ENCODE data around the gene KRT83.
A peak's percentile ranks its signal among the peaks of the same experiment; 100 is the strongest.

Gene KRT83

DNA sequence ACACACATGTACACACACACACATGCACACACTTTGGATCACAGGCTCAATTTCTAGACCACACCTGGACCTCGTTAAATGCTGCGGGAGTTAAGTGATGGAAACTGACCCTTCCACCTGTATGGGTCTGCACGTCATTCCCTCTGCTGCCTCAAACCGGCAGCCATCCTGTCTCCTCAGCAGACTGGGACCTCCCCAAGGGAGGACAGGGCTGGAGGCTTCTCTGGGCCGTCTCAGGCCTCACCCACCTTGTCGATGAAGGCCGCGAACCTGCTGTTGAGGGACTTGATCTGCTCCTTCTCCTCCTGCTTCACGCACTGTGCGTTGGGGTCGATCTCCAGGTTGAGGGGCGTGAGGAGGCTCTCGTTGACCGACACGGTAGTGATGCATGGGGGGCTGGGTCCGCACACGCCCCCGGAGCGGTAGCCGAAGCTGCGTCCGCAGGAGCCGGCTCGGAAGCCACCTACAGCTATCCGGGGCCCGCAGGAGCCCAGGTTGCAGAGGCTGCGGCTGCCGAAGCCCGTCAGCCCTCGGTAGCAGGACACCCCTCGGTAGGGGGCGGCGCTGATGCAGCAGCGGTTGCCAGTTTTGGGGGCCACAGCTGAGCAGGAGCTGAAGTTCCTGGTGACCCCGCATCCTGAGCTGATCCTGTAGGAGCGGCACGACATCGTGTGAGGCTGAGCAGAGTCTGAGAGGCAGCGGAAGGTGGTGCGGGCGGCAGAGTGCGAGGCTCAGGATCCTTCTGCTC is 45.7 kb upstream of the KRT83 start, which contains the start of gene KRT85:
Gene KRT85, minus strand, starts transcription at position 744 of the 748 bp plus-strand sequence. Its CDS starts 76 bp downstream, at position 668.
- no peak within 1 kb of the TSS for H3K4me3 ChIP-seq (replicated peaks; ENCODE audit: low read depth, low read length)
- TF ChIP-seq CTCF (IDR thresholded peaks at IDR 0.05; ENCODE audit: insufficient read depth, low read length, poor library complexity, severe bottlenecking) = no peak
- no peak for DNase-seq (ENCODE audit: extremely low read depth, insufficient read length)
- no peaks in the 10 kb centered on the region for H3K36me3 ChIP-seq (ENCODE audit: control insufficient read depth, insufficient read depth, low read length)
- peaks cover 1% of the 10 kb centered on the region for H3K27me3 ChIP-seq (replicated peaks; ENCODE audit: control insufficient read depth, insufficient read depth, low read length)

DNA sequence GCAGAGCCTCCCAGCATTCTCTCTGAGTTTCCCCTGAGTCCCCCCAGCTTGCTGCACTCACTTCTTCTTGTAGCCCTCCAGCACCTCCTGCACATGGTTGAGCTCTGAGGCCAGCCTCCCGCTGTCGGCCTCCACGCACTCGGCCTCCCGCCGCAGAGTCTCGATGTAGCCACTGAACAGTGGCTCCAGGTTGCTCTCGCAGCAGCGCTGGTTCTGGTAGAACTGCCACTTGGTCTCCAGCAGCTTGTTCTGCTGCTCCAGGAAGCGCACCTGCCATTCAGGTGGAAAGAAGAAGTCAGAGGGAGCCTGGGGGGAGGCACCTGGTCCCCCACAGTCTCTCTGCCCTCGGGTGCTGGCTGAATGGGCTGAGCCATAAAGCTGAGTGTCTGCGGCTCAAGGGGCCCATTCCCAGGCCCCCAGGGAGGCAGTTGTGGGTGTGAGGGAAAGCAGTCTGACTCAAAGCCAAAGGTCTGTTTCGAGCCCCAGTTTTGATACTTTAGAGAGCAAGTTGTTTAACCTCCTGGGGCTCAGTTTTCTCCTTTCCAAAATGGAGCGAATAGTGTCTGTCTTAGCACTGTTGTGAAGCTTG is 43.8 kb upstream of the KRT83 start:
- Histone ChIP-seq H3K36me3 (ENCODE audit: control insufficient read depth, insufficient read depth, low read length) (no peaks in the 10 kb centered on the region), H3K27me3 (replicated peaks; ENCODE audit: control insufficient read depth, insufficient read depth, low read length) (no peaks in the 10 kb centered on the region; the same call in none of the 2 replicates), H3K4me3 (replicated peaks; ENCODE audit: low read depth, low read length) (no peak overlapping the region)
- no peak for TF ChIP-seq CTCF (IDR thresholded peaks at IDR 0.05; ENCODE audit: insufficient read depth, low read length, poor library complexity, severe bottlenecking)
- DNase-seq (ENCODE audit: extremely low read depth, insufficient read length) = no peak

GRCh38 chr12:52364061-52364460 is 42.9 kb upstream of the KRT83 start:
- Histone ChIP-seq H3K36me3 (ENCODE audit: control insufficient read depth, insufficient read depth, low read length) (no peaks in the 10 kb centered on the region), H3K27me3 (replicated peaks; ENCODE audit: control insufficient read depth, insufficient read depth, low read length) (no peaks in the 10 kb centered on the region; the same call in none of the 2 replicates), H3K4me3 (replicated peaks; ENCODE audit: low read depth, low read length) (no peak overlapping the region)
- no peak for TF ChIP-seq CTCF (IDR thresholded peaks at IDR 0.05; ENCODE audit: insufficient read depth, low read length, poor library complexity, severe bottlenecking)
- no peak for DNase-seq (ENCODE audit: extremely low read depth, insufficient read length)

DNA sequence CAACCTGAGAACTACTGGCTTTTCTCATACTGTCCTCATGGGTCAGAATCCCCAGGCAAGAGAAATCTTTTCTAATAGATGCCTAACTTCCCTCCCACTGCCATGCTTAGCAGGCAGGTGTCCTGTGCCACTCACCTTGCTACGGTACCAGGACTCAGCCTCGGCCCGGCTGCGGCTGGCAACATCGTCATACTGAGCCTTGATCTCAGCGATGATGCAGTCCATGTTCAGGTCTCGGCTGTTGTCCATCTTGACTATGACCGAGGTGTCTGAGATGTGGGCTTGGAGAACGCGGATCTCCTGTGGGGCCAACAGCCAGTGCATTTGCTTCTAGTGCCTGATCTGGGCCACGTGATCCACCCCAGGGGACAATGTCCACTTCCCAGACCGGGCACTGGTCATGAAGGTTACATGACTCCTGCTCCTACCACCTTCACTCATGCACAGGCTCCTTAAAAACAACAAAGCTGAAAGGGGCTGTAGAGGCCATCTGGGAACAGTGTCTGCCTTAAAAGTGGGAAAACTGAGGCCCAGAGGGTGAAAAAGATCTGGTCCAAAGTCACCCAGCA is 42.0 kb upstream of the KRT83 start:
- DNase-seq (ENCODE audit: extremely low read depth, insufficient read length) = no peak
- Histone ChIP-seq H3K36me3 (ENCODE audit: control insufficient read depth, insufficient read depth, low read length) (no peaks in the 10 kb centered on the region), H3K27me3 (replicated peaks; ENCODE audit: control insufficient read depth, insufficient read depth, low read length) (no peaks in the 10 kb centered on the region; the same call in none of the 2 replicates), H3K4me3 (replicated peaks; ENCODE audit: low read depth, low read length) (no peak overlapping the region)
- TF ChIP-seq CTCF (IDR thresholded peaks at IDR 0.05; ENCODE audit: insufficient read depth, low read length, poor library complexity, severe bottlenecking) = no peak

GRCh38 chr12:52362118-52362726 is 41.0 kb upstream of the KRT83 start:
- TF ChIP-seq CTCF (IDR thresholded peaks at IDR 0.05; ENCODE audit: insufficient read depth, low read length, poor library complexity, severe bottlenecking) = peak; percentile 63
- H3K36me3 ChIP-seq (ENCODE audit: control insufficient read depth, insufficient read depth, low read length) = no peaks in the 10 kb centered on the region
- DNase-seq (ENCODE audit: extremely low read depth, insufficient read length) = no peak
- H3K27me3 ChIP-seq (replicated peaks; ENCODE audit: control insufficient read depth, insufficient read depth, low read length) = no peaks in the 10 kb centered on the region; the same call in none of the 2 replicates
- H3K4me3 ChIP-seq (replicated peaks; ENCODE audit: low read depth, low read length) = no peak overlapping the region

Data from GM06990 (cell line).